ENCODE results near the gene SYNJ2BP. TPM values are rescaled to one million over a fixed set of nuclear protein-coding genes. Genes with fewer than 3 reads are reported as not detected.

Gene SYNJ2BP
- total and polyA plus RNA-seq, 9 of the 15 experiments (the other 6 are each of a cell fraction or from before 2014, with no cell fraction given) = 1.8 to 4.6 (median 3.3) TPM

GRCh38 chr14:70401643-70402042 lies 15.2 kb downstream of the SYNJ2BP start:
- H3K9me1 ChIP-seq (ENCODE audit: control insufficient read depth, insufficient read depth, low read length) = no peaks in the 10 kb centered on the region
- ATAC-seq = no peak
- no peak overlapping the region for H3K4me3 ChIP-seq
- no peak overlapping the region for H3K27ac ChIP-seq (ENCODE audit: extremely low read depth, low read depth, low read length)
- 0% methylated on average over 3 of the region's 4 CpGs for WGBS (ENCODE audit: insufficient coverage, low coverage, missing lambda C conversion rate)
- no peaks in the 10 kb centered on the region for H4K20me1 ChIP-seq (replicated peaks; ENCODE audit: control insufficient read depth, insufficient read depth, low read length)
- CTCF ChIA-PET (ENCODE audit: low intra/inter-chr PET ratio) = no interaction called here
- DNase-seq (ENCODE audit: extremely low read depth in 1 of 4, low spot score in 3 of 4) = no peak
- POLR2A ChIA-PET = no interaction called here
- intact Hi-C loops (cut with micrococcal nuclease) (no loop called here), in situ Hi-C loops (cut with MboI) (no loop called here)
- H3K9me3 ChIP-seq (replicated peaks; ENCODE audit: control insufficient read depth, insufficient read depth, low read depth, low read length) = no peaks in the 10 kb centered on the region
- TF ChIP-seq ZEB2 (IDR thresholded peaks at IDR 0.05) = no peak
- no peak for TF ChIP-seq DEAF1 (CRISPR knock-in tag; IDR thresholded peaks at IDR 0.05)
- TF ChIP-seq ESRRB (CRISPR knock-in tag; IDR thresholded peaks at IDR 0.05; ENCODE audit: borderline replicate concordance) = no peak
- TF ChIP-seq L3MBTL2 (IDR thresholded peaks at IDR 0.05) = no peak
- TF ChIP-seq BRD4 (IDR thresholded peaks at IDR 0.05) = no peak
- no peak for TF ChIP-seq MTA2 (IDR thresholded peaks at IDR 0.05; ENCODE audit: low read depth)
- TF ChIP-seq ZNF76 (CRISPR knock-in tag; IDR thresholded peaks at IDR 0.05; ENCODE audit: borderline replicate concordance) = no peak
- TF ChIP-seq, protein P1, sequence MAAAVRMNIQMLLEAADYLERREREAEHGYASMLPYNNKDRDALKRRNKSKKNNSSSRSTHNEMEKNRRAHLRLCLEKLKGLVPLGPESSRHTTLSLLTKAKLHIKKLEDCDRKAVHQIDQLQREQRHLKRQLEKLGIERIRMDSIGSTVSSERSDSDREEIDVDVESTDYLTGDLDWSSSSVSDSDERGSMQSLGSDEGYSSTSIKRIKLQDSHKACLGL (CRISPR knock-in tag; IDR thresholded peaks at IDR 0.05; ENCODE audit: borderline replicate concordance, poor library complexity, severe bottlenecking) = no peak
- no peak for TF ChIP-seq ZHX1 (conservative IDR thresholded peaks at IDR 0.05; ENCODE audit: low read length)
- no peak for TF ChIP-seq CHD4 (IDR thresholded peaks at IDR 0.05; ENCODE audit: insufficient read depth, insufficient replicate concordance, low read depth, low read length, poor library complexity, severe bottlenecking)
- TF ChIP-seq ASH1L (IDR thresholded peaks at IDR 0.05; ENCODE audit: borderline replicate concordance, low read depth, partially characterized antibody) = no peak
- no peak for TF ChIP-seq FOXM1 (IDR thresholded peaks at IDR 0.05; ENCODE audit: low read depth)
- no peak for TF ChIP-seq FOXM1 (CRISPR knock-in tag; IDR thresholded peaks at IDR 0.05; ENCODE audit: low read depth)
- TF ChIP-seq, protein P2, sequence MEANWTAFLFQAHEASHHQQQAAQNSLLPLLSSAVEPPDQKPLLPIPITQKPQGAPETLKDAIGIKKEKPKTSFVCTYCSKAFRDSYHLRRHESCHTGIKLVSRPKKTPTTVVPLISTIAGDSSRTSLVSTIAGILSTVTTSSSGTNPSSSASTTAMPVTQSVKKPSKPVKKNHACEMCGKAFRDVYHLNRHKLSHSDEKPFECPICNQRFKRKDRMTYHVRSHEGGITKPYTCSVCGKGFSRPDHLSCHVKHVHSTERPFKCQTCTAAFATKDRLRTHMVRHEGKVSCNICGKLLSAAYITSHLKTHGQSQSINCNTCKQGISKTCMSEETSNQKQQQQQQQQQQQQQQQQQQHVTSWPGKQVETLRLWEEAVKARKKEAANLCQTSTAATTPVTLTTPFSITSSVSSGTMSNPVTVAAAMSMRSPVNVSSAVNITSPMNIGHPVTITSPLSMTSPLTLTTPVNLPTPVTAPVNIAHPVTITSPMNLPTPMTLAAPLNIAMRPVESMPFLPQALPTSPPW (CRISPR knock-in tag; IDR thresholded peaks at IDR 0.05) = no peak
- TF ChIP-seq, protein P3, sequence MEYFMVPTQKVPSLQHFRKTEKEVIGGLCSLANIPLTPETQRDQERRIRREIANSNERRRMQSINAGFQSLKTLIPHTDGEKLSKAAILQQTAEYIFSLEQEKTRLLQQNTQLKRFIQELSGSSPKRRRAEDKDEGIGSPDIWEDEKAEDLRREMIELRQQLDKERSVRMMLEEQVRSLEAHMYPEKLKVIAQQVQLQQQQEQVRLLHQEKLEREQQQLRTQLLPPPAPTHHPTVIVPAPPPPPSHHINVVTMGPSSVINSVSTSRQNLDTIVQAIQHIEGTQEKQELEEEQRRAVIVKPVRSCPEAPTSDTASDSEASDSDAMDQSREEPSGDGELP (CRISPR knock-in tag; IDR thresholded peaks at IDR 0.05; ENCODE audit: borderline replicate concordance) = no peak
- no TSS peak for BruUV-seq (replicated peaks)
- H2AFZ ChIP-seq (ENCODE audit: low read depth, low read length) = no peak overlapping the region
- FAIRE-seq = no peak
- H3K9ac ChIP-seq (ENCODE audit: insufficient read depth in 1 of 2, low read depth in 2 of 2, low read length in 2 of 2) = no peak overlapping the region
- H3K36me3 ChIP-seq (ENCODE audit: control insufficient read depth, insufficient read depth, low read length) = no peaks in the 10 kb centered on the region
- peaks cover 0 to 3% of the 10 kb centered on the region in 2 experiments; a peak in 1 of 5 replicates for H3K4me1 ChIP-seq (replicated peaks in 1 of 2; ENCODE audit: control insufficient read depth in 2 of 2, insufficient read depth in 2 of 2, low read length in 2 of 2)
- no peaks in the 10 kb centered on the region for H3K27me3 ChIP-seq (ENCODE audit: control insufficient read depth in 2 of 2, insufficient read depth in 2 of 2, low read length in 2 of 2)
- H3K79me2 ChIP-seq (ENCODE audit: control insufficient read depth, insufficient read depth, low read length) = no peaks in the 10 kb centered on the region
- no peak overlapping the region for H3K4me2 ChIP-seq (ENCODE audit: insufficient read depth, low read length)
